HepG2 (cell line): ENCODE measurements around the gene ST8SIA6.

ENCODE experiments used
- AGO1 ChIP-seq: fragments of 200-400 bp; formaldehyde crosslinking; IDR thresholded peaks from 2 replicates; pipeline ENCODE4 v1.6.1; 2017; ENCODE audit warnings: mild to moderate bottlenecking, low read depth, low read length, moderate library complexity; ENCODE audit not compliant: poor library complexity, severe bottlenecking
- CBX2 ChIP-seq, 2 experiments: fragments of 200-600 bp in 1 of 2; sonication (generic); formaldehyde crosslinking in 1 of 2; IDR thresholded peaks; 2 replicates each; pipeline versions ENCODE4 v1.7.0 to v1.8.1; 2018 to 2022; ENCODE audit warnings: low read depth in 2 of 2, low read length in 1 of 2, mild to moderate bottlenecking in 1 of 2, missing genetic modification reagents in 1 of 2
- KLF6 ChIP-seq: IDR thresholded peaks from 2 replicates; pipeline ENCODE4 v1.8.0; 2016; ENCODE audit warnings: missing biosample characterization, missing genetic modification reagents
- MXI1 ChIP-seq: IDR thresholded peaks from 3 replicates; pipeline ENCODE4 v1.6.1; 2012; ENCODE audit warnings: low read depth, low read length, inconsistent platforms, borderline replicate concordance
- POLR2AphosphoS2 ChIP-seq: IDR thresholded peaks from 2 replicates; pipeline ENCODE4 v1.6.1; 2011; ENCODE audit warnings: low read depth, low read length, improper control_type of control experiment
- POLR2AphosphoS5 ChIP-seq: IDR thresholded peaks from 2 replicates; pipeline ENCODE4 v1.6.1; 2012; ENCODE audit warnings: low read depth, low read length
- TBX3 ChIP-seq: fragments of 450-650 bp; IDR thresholded peaks from 2 replicates; pipeline ENCODE4 v1.6.1; 2017; ENCODE audit warnings: antibody characterized with exemption, mild to moderate bottlenecking, inconsistent platforms, borderline replicate concordance
- ZFP36 ChIP-seq: fragments of 150-350 bp; IDR thresholded peaks from 2 replicates; pipeline ENCODE4 v1.6.1; 2018; ENCODE audit warnings: borderline replicate concordance, low read length, low read depth; ENCODE audit not compliant: partially characterized antibody
- ZNF773 ChIP-seq: sonication (generic); formaldehyde crosslinking; IDR thresholded peaks from 2 replicates; pipeline ENCODE4 v1.4.0; 2020; ENCODE audit warnings: missing genetic modification reagents, borderline replicate concordance
- TF ChIP-seq, protein P1 (sequence below): sonication (generic); formaldehyde crosslinking; IDR thresholded peaks from 2 replicates; pipeline ENCODE4 v1.5.0; 2020; ENCODE audit warnings: mild to moderate bottlenecking, missing genetic modification reagents, moderate library complexity
- TF ChIP-seq, protein P2 (sequence below): sonication (generic); formaldehyde crosslinking; IDR thresholded peaks from 2 replicates; pipeline ENCODE4 v1.4.0; 2020; ENCODE audit warnings: missing genetic modification reagents
- TF ChIP-seq, protein P3 (sequence below): IDR thresholded peaks from 2 replicates; pipeline ENCODE4 v1.6.1; 2016

DNA sequence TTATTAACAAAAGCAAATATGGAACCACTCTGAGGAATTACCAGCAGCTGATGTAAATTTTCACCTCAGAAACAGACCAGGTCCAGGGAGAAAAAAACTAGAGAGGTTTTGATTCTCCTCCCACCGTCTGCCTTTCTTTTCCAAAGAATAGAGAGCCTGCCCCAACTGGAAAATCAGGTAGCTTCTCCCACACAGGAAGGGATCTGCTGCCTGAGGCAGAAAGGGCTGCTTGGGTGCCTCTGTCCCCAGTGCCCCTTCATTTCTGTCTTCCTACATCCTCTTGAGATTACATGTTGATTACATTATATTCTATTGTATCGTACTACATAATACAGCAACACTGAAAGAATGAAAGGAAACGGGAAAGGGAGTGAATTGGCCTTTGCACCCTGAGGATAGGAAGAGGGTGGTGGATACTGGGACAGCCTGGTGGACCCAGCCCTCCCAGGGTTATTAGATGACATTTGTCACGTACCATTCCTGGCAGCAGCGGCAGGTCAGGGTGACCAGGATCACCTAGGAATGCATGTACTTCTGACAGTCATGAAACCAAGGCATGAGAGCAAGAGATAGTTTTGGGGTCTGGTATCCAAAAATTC lies 8.9 kb downstream of the ST8SIA6 start:
- TF ChIP-seq AGO1 = no peak
- TF ChIP-seq, protein P1, sequence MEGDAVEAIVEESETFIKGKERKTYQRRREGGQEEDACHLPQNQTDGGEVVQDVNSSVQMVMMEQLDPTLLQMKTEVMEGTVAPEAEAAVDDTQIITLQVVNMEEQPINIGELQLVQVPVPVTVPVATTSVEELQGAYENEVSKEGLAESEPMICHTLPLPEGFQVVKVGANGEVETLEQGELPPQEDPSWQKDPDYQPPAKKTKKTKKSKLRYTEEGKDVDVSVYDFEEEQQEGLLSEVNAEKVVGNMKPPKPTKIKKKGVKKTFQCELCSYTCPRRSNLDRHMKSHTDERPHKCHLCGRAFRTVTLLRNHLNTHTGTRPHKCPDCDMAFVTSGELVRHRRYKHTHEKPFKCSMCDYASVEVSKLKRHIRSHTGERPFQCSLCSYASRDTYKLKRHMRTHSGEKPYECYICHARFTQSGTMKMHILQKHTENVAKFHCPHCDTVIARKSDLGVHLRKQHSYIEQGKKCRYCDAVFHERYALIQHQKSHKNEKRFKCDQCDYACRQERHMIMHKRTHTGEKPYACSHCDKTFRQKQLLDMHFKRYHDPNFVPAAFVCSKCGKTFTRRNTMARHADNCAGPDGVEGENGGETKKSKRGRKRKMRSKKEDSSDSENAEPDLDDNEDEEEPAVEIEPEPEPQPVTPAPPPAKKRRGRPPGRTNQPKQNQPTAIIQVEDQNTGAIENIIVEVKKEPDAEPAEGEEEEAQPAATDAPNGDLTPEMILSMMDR = no peak
- TF ChIP-seq, protein P2, sequence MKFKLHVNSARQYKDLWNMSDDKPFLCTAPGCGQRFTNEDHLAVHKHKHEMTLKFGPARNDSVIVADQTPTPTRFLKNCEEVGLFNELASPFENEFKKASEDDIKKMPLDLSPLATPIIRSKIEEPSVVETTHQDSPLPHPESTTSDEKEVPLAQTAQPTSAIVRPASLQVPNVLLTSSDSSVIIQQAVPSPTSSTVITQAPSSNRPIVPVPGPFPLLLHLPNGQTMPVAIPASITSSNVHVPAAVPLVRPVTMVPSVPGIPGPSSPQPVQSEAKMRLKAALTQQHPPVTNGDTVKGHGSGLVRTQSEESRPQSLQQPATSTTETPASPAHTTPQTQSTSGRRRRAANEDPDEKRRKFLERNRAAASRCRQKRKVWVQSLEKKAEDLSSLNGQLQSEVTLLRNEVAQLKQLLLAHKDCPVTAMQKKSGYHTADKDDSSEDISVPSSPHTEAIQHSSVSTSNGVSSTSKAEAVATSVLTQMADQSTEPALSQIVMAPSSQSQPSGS (CRISPR knock-in tag) = no peak
- TF ChIP-seq ZFP36 = no peak
- no peak for TF ChIP-seq ZNF773 (CRISPR knock-in tag)
- no peak for TF ChIP-seq TBX3
- no peak for TF ChIP-seq POLR2AphosphoS2
- TF ChIP-seq POLR2AphosphoS5 = no peak
- no peak for TF ChIP-seq CBX2 (IDR thresholded peaks at IDR 0.05; ENCODE audit: low read depth, low read length)
- no peak for TF ChIP-seq CBX2 (CRISPR knock-in tag; IDR thresholded peaks at IDR 0.05; ENCODE audit: low read depth)
- TF ChIP-seq, protein P3, sequence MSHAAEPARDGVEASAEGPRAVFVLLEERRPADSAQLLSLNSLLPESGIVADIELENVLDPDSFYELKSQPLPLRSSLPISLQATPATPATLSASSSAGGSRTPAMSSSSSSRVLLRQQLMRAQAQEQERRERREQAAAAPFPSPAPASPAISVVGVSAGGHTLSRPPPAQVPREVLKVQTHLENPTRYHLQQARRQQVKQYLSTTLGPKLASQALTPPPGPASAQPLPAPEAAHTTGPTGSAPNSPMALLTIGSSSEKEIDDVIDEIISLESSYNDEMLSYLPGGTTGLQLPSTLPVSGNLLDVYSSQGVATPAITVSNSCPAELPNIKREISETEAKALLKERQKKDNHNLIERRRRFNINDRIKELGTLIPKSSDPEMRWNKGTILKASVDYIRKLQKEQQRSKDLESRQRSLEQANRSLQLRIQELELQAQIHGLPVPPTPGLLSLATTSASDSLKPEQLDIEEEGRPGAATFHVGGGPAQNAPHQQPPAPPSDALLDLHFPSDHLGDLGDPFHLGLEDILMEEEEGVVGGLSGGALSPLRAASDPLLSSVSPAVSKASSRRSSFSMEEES (CRISPR knock-in tag) = no peak
- TF ChIP-seq KLF6 (CRISPR knock-in tag) = no peak
- no peak for TF ChIP-seq MXI1
